SK-N-SH (cell line): Measurements from ENCODE around the gene PADI4. TPM values are rescaled to one million over a fixed set of nuclear protein-coding genes. Genes with fewer than 3 reads are reported as not detected.

Source experiments
- CTCF ChIA-PET: fragments of 300-600, 350-600 bp; formaldehyde crosslinking; extraction: SDS; loops from one replicate; lab custom pipeline; 2021; lab: Yijun Ruan, JAX
- POLR2A ChIA-PET: fragments of 350-600 bp; sonication (Branson Sonifier 250); formaldehyde crosslinking; extraction: SDS; loops from one replicate; lab custom pipeline; 2020; ENCODE audit warnings: antibody characterized with exemption, inconsistent platforms; lab: Yijun Ruan, JAX
- DNase-seq: peaks from one replicate; pipeline ENCODE4 v3.0.0; 2012
- H2AFZ ChIP-seq: fragments of 200-600 bp; sonication (generic); 2 replicates; pipeline ENCODE4 v1.8.1; 2016; ENCODE audit warnings: antibody characterized with exemption, mild to moderate bottlenecking, low read depth
- H3F3A ChIP-seq: fragments of 200-600 bp; sonication (generic); replicated peaks from 2 replicates; pipeline ENCODE3; 2016; ENCODE audit warnings: antibody characterized with exemption, mild to moderate bottlenecking; ENCODE audit not compliant: insufficient read depth
- H3K27ac ChIP-seq, 2 experiments: fragments of 200-500 bp in 1 of 2; fragments of 200-600 bp in 1 of 2; sonication (Bioruptor generic) in 1 of 2; sonication (generic), shearing (Covaris generic) in 1 of 2; 2 replicates each; pipeline versions ENCODE4 v1.5.1 to v1.6.1; 2014 to 2016; ENCODE audit warnings: low read depth in 2 of 2, inconsistent platforms in 1 of 2, low read length in 1 of 2, mild to moderate bottlenecking in 1 of 2, mixed read lengths in 1 of 2
- H3K27me3 ChIP-seq: fragments of 200-600 bp; sonication (generic), shearing (Covaris generic); 2 replicates; pipeline ENCODE4 v1.6.1; 2016; ENCODE audit warnings: mixed run types; ENCODE audit not compliant: insufficient read depth
- H3K36me3 ChIP-seq, 2 experiments: fragments of 200-500 bp in 1 of 2; fragments of 200-600 bp in 1 of 2; sonication (Bioruptor generic) in 1 of 2; sonication (generic) in 1 of 2; replicated peaks in 1 of 2; 2 replicates each; pipeline versions ENCODE3 to v1.5.1; 2014 to 2016; ENCODE audit warnings: low read length in 1 of 2, mild to moderate bottlenecking in 1 of 2; ENCODE audit not compliant: insufficient read depth in 2 of 2, control insufficient read depth in 1 of 2
- H3K4me1 ChIP-seq, 2 experiments: fragments of 200-500 bp in 1 of 2; fragments of 200-600 bp in 1 of 2; sonication (Bioruptor generic) in 1 of 2; sonication (generic), shearing (Covaris generic) in 1 of 2; 2 replicates each; pipeline versions ENCODE4 v1.5.1 to v1.6.1; 2014 to 2016; ENCODE audit warnings: low read depth in 1 of 2, low read length in 1 of 2, mixed run types in 1 of 2; ENCODE audit not compliant: insufficient read depth in 2 of 2, control insufficient read depth in 1 of 2
- H3K4me2 ChIP-seq: fragments of 200-600 bp; sonication (generic), shearing (Covaris generic); 2 replicates; pipeline ENCODE4 v1.6.1; 2017; ENCODE audit warnings: mixed run types
- H3K4me3 ChIP-seq, 2 experiments: fragments of 200-500 bp in 1 of 2; fragments of 200-600 bp in 1 of 2; sonication (Bioruptor generic) in 1 of 2; sonication (generic), shearing (Covaris generic) in 1 of 2; 2 replicates each; pipeline versions ENCODE4 v1.5.1 to v1.8.1; 2014 to 2016; ENCODE audit warnings: low read depth in 2 of 2, inconsistent platforms in 1 of 2, low read length in 1 of 2, mild to moderate bottlenecking in 1 of 2, mixed read lengths in 1 of 2, moderate library complexity in 1 of 2
- H3K79me2 ChIP-seq: fragments of 200-600 bp; sonication (generic); 2 replicates; pipeline ENCODE4 v1.8.1; 2017; ENCODE audit warnings: mild to moderate bottlenecking; ENCODE audit not compliant: insufficient read depth
- H3K9ac ChIP-seq: fragments of 200-600 bp; sonication (generic); 2 replicates; pipeline ENCODE4 v1.6.1; 2017; ENCODE audit warnings: mixed run types
- H3K9me2 ChIP-seq: fragments of 200-600 bp; sonication (generic); 2 replicates; pipeline ENCODE4 v1.6.1; 2017; ENCODE audit warnings: mixed run types
- H3K9me3 ChIP-seq: fragments of 200-600 bp; sonication (generic); 2 replicates; pipeline ENCODE4 v1.6.1; 2017; ENCODE audit warnings: mixed run types, mild to moderate bottlenecking, moderate library complexity
- H4K20me1 ChIP-seq: fragments of 200-600 bp; sonication (generic); 2 replicates; pipeline ENCODE4 v1.6.1; 2017; ENCODE audit warnings: mild to moderate bottlenecking, mixed run types; ENCODE audit not compliant: insufficient read depth
- ELF1 ChIP-seq: IDR thresholded peaks from 2 replicates; pipeline ENCODE4 v1.4.0; 2012
- EP300 ChIP-seq, 2 experiments: IDR thresholded peaks; 2 replicates each; pipeline versions ENCODE4 v1.4.0 to v1.6.1; 2012; ENCODE audit warnings: borderline replicate concordance in 1 of 2, low read depth in 1 of 2, low read length in 1 of 2
- EZH2phosphoT487 ChIP-seq: fragments of 200-600 bp; sonication (generic); IDR thresholded peaks from 2 replicates; pipeline ENCODE4 v1.6.1; 2017; ENCODE audit warnings: low read depth, mixed run types, mild to moderate bottlenecking, antibody characterized with exemption, moderate library complexity, borderline replicate concordance
- FOSL2 ChIP-seq: IDR thresholded peaks from 2 replicates; pipeline ENCODE4 v1.4.0; 2012; ENCODE audit warnings: low read depth, mild to moderate bottlenecking, moderate library complexity, borderline replicate concordance
- FOXJ3 ChIP-seq: sonication (generic); formaldehyde crosslinking; IDR thresholded peaks from 2 replicates; pipeline ENCODE4 v1.5.1; 2020; ENCODE audit warnings: mild to moderate bottlenecking, missing genetic modification reagents
- FOXM1 ChIP-seq: IDR thresholded peaks from 2 replicates; pipeline ENCODE4 v1.4.0; 2012; ENCODE audit warnings: low read depth, mild to moderate bottlenecking
- JUND ChIP-seq: IDR thresholded peaks from 2 replicates; pipeline ENCODE4 v1.4.0; 2012
- MAX ChIP-seq: IDR thresholded peaks from 2 replicates; pipeline ENCODE4 v1.4.0; 2012; ENCODE audit warnings: low read depth
- MXI1 ChIP-seq: IDR thresholded peaks from 2 replicates; pipeline ENCODE4 v1.6.1; 2012; ENCODE audit warnings: mild to moderate bottlenecking, low read depth, low read length, improper control_type of control experiment
- NFIC ChIP-seq: IDR thresholded peaks from 2 replicates; pipeline ENCODE4 v1.4.0; 2012; ENCODE audit warnings: borderline replicate concordance
- NRF1 ChIP-seq: IDR thresholded peaks from 2 replicates; pipeline ENCODE4 v1.6.1; 2012; ENCODE audit warnings: low read depth, mild to moderate bottlenecking, low read length
- PBX3 ChIP-seq: IDR thresholded peaks from 2 replicates; pipeline ENCODE4; 2012
- POLR2AphosphoS5 ChIP-seq: IDR thresholded peaks from 2 replicates; pipeline ENCODE4 v1.6.1; 2012; ENCODE audit warnings: low read depth, low read length
- RCOR1 ChIP-seq: fragments of 150-350 bp; IDR thresholded peaks from 2 replicates; pipeline ENCODE4 v1.6.1; 2017; ENCODE audit warnings: antibody characterized with exemption, low read length
- SIN3A ChIP-seq: IDR thresholded peaks from 2 replicates; pipeline ENCODE4 v1.6.1; 2012; ENCODE audit warnings: low read depth, mild to moderate bottlenecking, low read length, moderate library complexity, borderline replicate concordance
- TAF1 ChIP-seq: IDR thresholded peaks from 2 replicates; pipeline ENCODE4 v1.6.1; 2012; ENCODE audit warnings: low read depth, mild to moderate bottlenecking, low read length, moderate library complexity, borderline replicate concordance
- TEAD4 ChIP-seq: IDR thresholded peaks from 2 replicates; pipeline ENCODE4 v1.4.0; 2012; ENCODE audit warnings: mild to moderate bottlenecking, borderline replicate concordance; ENCODE audit not compliant: insufficient read depth
- USF1 ChIP-seq: IDR thresholded peaks from 2 replicates; pipeline ENCODE4 v1.4.0; 2012; ENCODE audit warnings: low read depth, borderline replicate concordance
- USF2 ChIP-seq: fragments of 150-350 bp; IDR thresholded peaks from 2 replicates; pipeline ENCODE4 v1.6.1; 2017; ENCODE audit warnings: antibody characterized with exemption, low read length, low read depth, borderline replicate concordance
- WGBS: methylation state at CpG from one replicate; pipeline ENCODE4 v1.1.6; 2017; ENCODE audit warnings: low lambda C conversion rate; 5-methylcytosine and 5-hydroxymethylcytosine counted together
- polyA plus RNA-seq, 3 experiments: library from polyadenylated mRNA; depleted of rRNA; stranded (reverse); fragments of >200 nt; gene quantifications; 2 replicates each; pipeline ENCODE4 v1.2.3, GENCODE V29; 2012
- TF ChIP-seq, protein P1 (sequence below): IDR thresholded peaks from 2 replicates; pipeline ENCODE4 v1.6.1; 2012; ENCODE audit warnings: mild to moderate bottlenecking, low read depth, low read length, moderate library complexity

PADI4 gene
- polyA plus RNA-seq, 1 of the 3 experiments (the other 2 are of a cell fraction), result not detected

- Histone ChIP-seq H3K79me2 (no peaks in the 10 kb centered on the region), H2AFZ (no peak overlapping the region), H3K9ac (no peak overlapping the region), H4K20me1 (no peaks in the 10 kb centered on the region), H3K36me3 (no peaks in the 10 kb centered on the region), H3K9me3 (no peaks in the 10 kb centered on the region), H3K4me1 (peaks cover 0 to 4% of the 10 kb centered on the region in 2 experiments; a peak in 1 of 4 replicates), H3K27ac (no peak overlapping the region), H3K27me3 (no peaks in the 10 kb centered on the region)
- no peak for DNase-seq
- WGBS, result 69% methylated on average over 4 of the region's 4 CpGs
- POLR2A ChIA-PET, result no interaction called here
- TF ChIP-seq NFIC (no peak), TEAD4 (no peak), ELF1 (no peak), EP300 (IDR thresholded peaks at IDR 0.05; ENCODE audit: borderline replicate concordance in 1 of 2, low read depth in 1 of 2, low read length in 1 of 2) (no peak), SIN3A (no peak), POLR2AphosphoS5 (no peak), TAF1 (no peak), USF2 (no peak), FOXJ3 (no peak), MAX (no peak), MXI1 (no peak), NRF1 (no peak), RCOR1 (no peak)
- TF ChIP-seq, protein P1, sequence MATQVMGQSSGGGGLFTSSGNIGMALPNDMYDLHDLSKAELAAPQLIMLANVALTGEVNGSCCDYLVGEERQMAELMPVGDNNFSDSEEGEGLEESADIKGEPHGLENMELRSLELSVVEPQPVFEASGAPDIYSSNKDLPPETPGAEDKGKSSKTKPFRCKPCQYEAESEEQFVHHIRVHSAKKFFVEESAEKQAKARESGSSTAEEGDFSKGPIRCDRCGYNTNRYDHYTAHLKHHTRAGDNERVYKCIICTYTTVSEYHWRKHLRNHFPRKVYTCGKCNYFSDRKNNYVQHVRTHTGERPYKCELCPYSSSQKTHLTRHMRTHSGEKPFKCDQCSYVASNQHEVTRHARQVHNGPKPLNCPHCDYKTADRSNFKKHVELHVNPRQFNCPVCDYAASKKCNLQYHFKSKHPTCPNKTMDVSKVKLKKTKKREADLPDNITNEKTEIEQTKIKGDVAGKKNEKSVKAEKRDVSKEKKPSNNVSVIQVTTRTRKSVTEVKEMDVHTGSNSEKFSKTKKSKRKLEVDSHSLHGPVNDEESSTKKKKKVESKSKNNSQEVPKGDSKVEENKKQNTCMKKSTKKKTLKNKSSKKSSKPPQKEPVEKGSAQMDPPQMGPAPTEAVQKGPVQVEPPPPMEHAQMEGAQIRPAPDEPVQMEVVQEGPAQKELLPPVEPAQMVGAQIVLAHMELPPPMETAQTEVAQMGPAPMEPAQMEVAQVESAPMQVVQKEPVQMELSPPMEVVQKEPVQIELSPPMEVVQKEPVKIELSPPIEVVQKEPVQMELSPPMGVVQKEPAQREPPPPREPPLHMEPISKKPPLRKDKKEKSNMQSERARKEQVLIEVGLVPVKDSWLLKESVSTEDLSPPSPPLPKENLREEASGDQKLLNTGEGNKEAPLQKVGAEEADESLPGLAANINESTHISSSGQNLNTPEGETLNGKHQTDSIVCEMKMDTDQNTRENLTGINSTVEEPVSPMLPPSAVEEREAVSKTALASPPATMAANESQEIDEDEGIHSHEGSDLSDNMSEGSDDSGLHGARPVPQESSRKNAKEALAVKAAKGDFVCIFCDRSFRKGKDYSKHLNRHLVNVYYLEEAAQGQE, result no peak
- TF ChIP-seq, all 33 proteins: peak for 0
- Histone ChIP-seq H3F3A (no peaks in the 10 kb centered on the region), H3K4me2 (no peak overlapping the region), H3K9me2 (no peaks in the 10 kb centered on the region), H3K4me3 (no peak overlapping the region)
- CTCF ChIA-PET, result interaction anchor here (1.0 to 1.8 kb wide), 5 partner anchors 13 to 147 kb away, joined by 3 to 8 read pairs (median 4); no protein-coding TSS in a partner anchor
Measured at GRCh38 chr1:17272646-17273045, 35.4 kb upstream of the PADI4 start.

- CTCF ChIA-PET, result interaction anchor here (0.9 to 1.8 kb wide), 13 partner anchors 11 to 198 kb away, joined by 3 to 11 read pairs (median 4); partner anchors contain the start of gene PADI3
- Histone ChIP-seq H3K27ac (no peak overlapping the region), H3K27me3 (no peaks in the 10 kb centered on the region), H3K79me2 (no peaks in the 10 kb centered on the region), H3K4me2 (no peak overlapping the region), H3K4me1 (peaks cover 0 to 4% of the 10 kb centered on the region in 2 experiments; a peak in 1 of 4 replicates), H2AFZ (no peak overlapping the region), H3K9me2 (no peaks in the 10 kb centered on the region), H3K9ac (no peak overlapping the region), H3K9me3 (no peaks in the 10 kb centered on the region), H3K4me3 (no peak overlapping the region), H3K36me3 (no peaks in the 10 kb centered on the region), H3F3A (no peaks in the 10 kb centered on the region), H4K20me1 (no peaks in the 10 kb centered on the region)
- no peak for DNase-seq
- POLR2A ChIA-PET, result no interaction called here
- WGBS, result 82% methylated on average over 13 of the region's 13 CpGs
- TF ChIP-seq FOXM1, result no peak
- TF ChIP-seq SIN3A, result no peak
- no peak for TF ChIP-seq EZH2phosphoT487
- TF ChIP-seq NFIC, result no peak
- no peak for TF ChIP-seq RCOR1
- no peak for TF ChIP-seq FOSL2
- TF ChIP-seq TAF1, result no peak
- no peak for TF ChIP-seq FOXJ3
- TF ChIP-seq USF1, result no peak
- TF ChIP-seq TEAD4, result no peak
- TF ChIP-seq JUND, result no peak
- TF ChIP-seq PBX3, result no peak
Measured at GRCh38 chr1:17273096-17273495, 34.9 kb upstream of the PADI4 start.
